ENCODE data around the gene MRGPRD.
A peak's percentile ranks its signal among the peaks of the same experiment; 100 is the strongest.

Gene MRGPRD

DNA sequence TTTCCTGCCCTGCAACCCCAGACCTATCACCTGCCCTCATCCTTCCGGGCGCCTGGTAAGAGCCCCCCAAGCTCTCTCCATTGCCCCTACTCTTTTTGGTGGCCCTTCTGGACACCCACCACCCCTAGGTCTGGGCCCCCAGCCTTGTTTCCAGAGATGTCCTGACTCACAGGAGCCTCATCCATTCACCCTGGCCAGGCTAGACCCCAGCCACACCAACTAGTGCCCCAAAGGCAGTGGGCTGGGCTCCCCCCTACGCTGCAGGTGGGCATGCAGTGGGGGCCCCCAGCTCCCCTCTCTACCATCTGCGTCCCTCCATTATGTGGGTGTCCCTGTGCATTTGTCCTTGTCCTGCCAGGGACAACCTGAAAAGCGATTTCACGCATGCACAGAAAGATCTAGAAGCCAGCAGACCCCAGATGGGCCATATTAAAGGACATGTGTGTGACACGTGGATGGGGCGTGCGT is 30.9 kb upstream of the MRGPRD start:
- H3K9me3 ChIP-seq (ENCODE audit: control insufficient read depth, low read length), result no peaks in the 10 kb centered on the region
- no peaks in the 10 kb centered on the region for H3K36me3 ChIP-seq (ENCODE audit: control insufficient read depth, insufficient read depth, low read length)
- peak overlapping the region; percentile 65 for H3K9ac ChIP-seq (ENCODE audit: low read length)
- no peak overlapping the region for H3K4me3 ChIP-seq (ENCODE audit: low read length)
- H3K27me3 ChIP-seq (ENCODE audit: control insufficient read depth, insufficient read depth, low read length), result peaks cover 28% of the 10 kb centered on the region
- peaks cover 52% of the 10 kb centered on the region for H3K4me1 ChIP-seq (ENCODE audit: control insufficient read depth, insufficient read depth, low read length)

GRCh38 chr11:69010964-69011623 is 30.3 kb upstream of the MRGPRD start:
- H3K9ac ChIP-seq (ENCODE audit: low read length), result peak overlapping the region; percentile 78
- no peaks in the 10 kb centered on the region for H3K36me3 ChIP-seq (ENCODE audit: control insufficient read depth, insufficient read depth, low read length)
- H3K4me3 ChIP-seq (ENCODE audit: low read length), result peak overlapping the region; percentile 36
- peaks cover 28% of the 10 kb centered on the region for H3K27me3 ChIP-seq (ENCODE audit: control insufficient read depth, insufficient read depth, low read length)
- peaks cover 52% of the 10 kb centered on the region for H3K4me1 ChIP-seq (ENCODE audit: control insufficient read depth, insufficient read depth, low read length)
- no peaks in the 10 kb centered on the region for H3K9me3 ChIP-seq (ENCODE audit: control insufficient read depth, low read length)

DNA sequence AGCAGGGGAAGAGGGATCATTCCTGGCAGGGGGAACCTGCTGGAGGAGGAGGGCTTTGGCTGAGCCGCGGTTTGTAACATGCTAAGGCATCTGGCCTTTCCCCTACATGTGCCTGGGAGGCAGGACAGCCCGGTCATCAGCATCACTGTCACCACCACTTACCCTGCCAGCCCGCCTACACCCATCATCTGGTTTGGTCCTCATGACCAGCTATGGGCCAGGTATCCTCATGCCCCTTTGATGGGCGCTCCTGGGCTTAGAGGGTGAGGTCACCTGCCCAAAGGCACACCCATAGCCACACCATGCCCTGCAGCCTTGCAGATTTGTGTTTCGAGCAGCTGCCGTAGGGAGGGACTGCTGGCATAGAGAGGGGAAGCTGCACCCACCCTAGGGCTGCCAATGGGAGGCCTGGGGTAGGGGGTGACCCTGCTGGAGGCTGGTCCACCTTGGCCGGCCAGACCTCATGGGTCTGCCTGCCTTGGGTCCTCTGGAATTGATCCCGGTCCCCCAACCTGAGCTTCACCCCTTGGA is 29.6 kb upstream of the MRGPRD start:
- H3K36me3 ChIP-seq (ENCODE audit: control insufficient read depth, insufficient read depth, low read length), result no peaks in the 10 kb centered on the region
- H3K4me1 ChIP-seq (ENCODE audit: control insufficient read depth, insufficient read depth, low read length), result peaks cover 52% of the 10 kb centered on the region
- peak overlapping the region; percentile 78 for H3K9ac ChIP-seq (ENCODE audit: low read length)
- H3K27me3 ChIP-seq (ENCODE audit: control insufficient read depth, insufficient read depth, low read length), result peaks cover 28% of the 10 kb centered on the region
- no peaks in the 10 kb centered on the region for H3K9me3 ChIP-seq (ENCODE audit: control insufficient read depth, low read length)
- H3K4me3 ChIP-seq (ENCODE audit: low read length), result peak overlapping the region; percentile 36

DNA sequence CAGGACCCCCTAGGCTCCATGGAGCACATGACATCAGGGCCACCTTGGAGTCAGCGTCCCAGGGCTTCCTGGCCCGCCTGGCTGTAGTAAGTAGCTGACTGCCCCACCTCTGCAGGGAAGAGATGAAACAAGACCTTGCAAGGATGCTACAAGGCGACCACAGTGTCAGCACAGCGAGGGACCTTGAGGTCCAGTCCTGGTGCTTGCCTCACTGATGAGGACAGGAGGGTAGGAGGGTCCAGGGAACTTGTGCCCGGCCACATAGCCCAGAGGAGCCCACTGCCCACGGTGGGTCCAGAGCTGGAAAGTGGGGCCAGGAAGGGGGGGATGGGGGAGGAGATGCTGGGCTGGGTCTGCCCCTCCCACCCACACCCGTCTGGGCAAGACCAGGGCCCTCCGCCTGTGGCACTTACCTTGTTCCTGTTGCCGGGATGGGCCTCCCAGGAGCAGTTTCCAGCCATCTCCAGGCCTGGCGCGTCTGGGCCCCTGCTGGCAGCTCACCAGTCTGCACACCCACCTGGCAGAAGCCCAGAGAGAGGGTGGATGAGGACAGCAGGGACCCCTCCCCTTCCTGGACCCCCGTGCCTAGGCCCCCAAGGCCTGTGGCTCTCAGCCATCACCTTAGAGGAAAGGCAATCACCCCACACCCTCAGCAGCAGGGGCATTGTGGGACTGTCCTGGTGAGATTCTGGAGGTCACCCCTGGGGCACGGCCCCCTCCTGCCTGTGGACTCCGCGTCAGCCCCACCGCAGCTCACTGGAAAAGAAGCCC is 28.8 kb upstream of the MRGPRD start:
- H3K9ac ChIP-seq (ENCODE audit: low read length), result peak overlapping the region; percentile 78
- peaks cover 28% of the 10 kb centered on the region for H3K27me3 ChIP-seq (ENCODE audit: control insufficient read depth, insufficient read depth, low read length)
- peaks cover 52% of the 10 kb centered on the region for H3K4me1 ChIP-seq (ENCODE audit: control insufficient read depth, insufficient read depth, low read length)
- no peaks in the 10 kb centered on the region for H3K36me3 ChIP-seq (ENCODE audit: control insufficient read depth, insufficient read depth, low read length)
- no peaks in the 10 kb centered on the region for H3K9me3 ChIP-seq (ENCODE audit: control insufficient read depth, low read length)
- no peak overlapping the region for H3K4me3 ChIP-seq (ENCODE audit: low read length)

DNA sequence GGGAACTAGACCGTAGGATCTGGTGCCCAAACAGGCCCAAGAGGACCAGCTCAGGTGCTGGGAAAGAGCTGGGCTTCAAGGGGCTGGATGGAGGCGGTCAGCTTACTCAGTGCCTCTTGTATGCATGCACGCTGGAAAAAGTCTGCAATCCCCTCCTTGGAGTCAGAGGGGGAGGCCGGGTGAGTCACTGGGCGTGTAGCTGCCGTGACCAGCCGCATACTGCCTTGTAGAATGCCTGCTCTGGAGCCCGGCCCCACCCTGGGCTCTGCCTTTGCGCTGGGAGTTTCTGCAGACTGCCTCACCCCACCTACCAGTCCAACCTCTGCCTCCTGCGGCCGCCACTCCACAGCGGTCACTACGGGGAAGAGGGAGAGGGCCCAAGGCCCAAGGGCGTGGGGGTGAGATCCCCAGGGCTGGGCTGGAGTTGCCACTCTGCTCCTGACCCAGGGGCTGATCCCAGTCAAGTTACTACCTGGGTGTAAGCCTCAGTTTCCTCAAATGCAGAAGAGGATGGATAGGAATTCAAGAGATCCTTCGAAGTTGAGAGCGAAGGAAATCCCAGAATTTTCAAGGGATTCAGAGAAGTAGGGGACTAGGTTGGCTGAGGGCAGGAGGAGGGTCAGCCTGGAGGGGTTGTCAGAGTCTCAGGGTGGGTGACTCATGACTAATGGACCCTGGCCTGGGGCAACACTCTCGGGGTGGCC is 28.1 kb upstream of the MRGPRD start:
- H3K4me1 ChIP-seq (ENCODE audit: control insufficient read depth, insufficient read depth, low read length), result peaks cover 52% of the 10 kb centered on the region
- peak overlapping the region; percentile 36 for H3K9ac ChIP-seq (ENCODE audit: low read length)
- H3K27me3 ChIP-seq (ENCODE audit: control insufficient read depth, insufficient read depth, low read length), result peaks cover 21% of the 10 kb centered on the region
- peak overlapping the region; percentile 4 for H3K4me3 ChIP-seq (ENCODE audit: low read length)
- H3K9me3 ChIP-seq (ENCODE audit: control insufficient read depth, low read length), result no peaks in the 10 kb centered on the region
- no peaks in the 10 kb centered on the region for H3K36me3 ChIP-seq (ENCODE audit: control insufficient read depth, insufficient read depth, low read length)

DNA sequence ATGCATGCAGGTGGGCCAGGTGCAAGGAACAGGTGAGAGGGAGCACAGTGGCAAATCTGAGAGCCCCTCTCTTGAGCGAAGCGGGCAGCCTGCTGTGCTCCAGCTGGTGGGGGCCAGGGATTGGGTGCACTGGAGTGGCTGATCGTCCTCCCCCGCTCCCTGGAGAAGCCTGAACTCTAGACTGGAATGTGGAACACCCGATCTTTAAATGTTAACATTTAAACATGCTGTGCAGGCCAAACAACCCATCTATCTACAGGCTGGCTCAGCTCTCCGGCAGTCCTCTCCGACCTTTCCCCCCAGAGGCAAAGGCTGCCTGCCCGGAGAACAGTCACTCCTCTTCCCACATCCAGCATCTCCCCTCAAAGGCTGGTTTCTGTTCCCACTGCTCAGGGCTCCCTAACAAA is 27.2 kb upstream of the MRGPRD start:
- Histone ChIP-seq H3K4me1 (ENCODE audit: control insufficient read depth, insufficient read depth, low read length) (peaks cover 46% of the 10 kb centered on the region), H3K9ac (ENCODE audit: low read length) (peak overlapping the region; percentile 36)

DNA sequence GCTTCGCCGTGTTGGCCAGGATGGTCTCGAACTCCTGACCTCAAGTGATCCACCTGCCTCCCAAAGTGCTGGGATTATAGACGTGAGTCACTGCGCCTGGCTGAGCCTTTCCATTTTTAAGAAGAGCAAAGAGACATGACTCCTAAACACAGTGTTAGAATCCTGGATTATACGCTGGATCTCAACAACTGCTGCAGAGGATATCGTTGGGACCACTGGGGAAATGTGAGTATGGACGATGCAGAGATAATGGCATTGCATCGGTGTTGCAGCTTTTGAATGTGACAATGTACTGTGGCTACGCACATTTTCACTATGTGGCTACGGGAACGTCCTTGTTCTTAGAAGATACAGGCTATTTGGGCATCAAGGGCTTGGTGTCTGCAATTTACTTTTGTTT is 26.0 kb upstream of the MRGPRD start:
- Histone ChIP-seq H3K36me3 (ENCODE audit: control insufficient read depth, insufficient read depth, low read length) (no peaks in the 10 kb centered on the region), H3K9me3 (ENCODE audit: control insufficient read depth, low read length) (no peaks in the 10 kb centered on the region), H3K9ac (ENCODE audit: low read length) (no peak overlapping the region), H3K27me3 (ENCODE audit: control insufficient read depth, insufficient read depth, low read length) (peaks cover under 1% of the 10 kb centered on the region), H3K4me3 (ENCODE audit: low read length) (no peak overlapping the region), H3K4me1 (ENCODE audit: control insufficient read depth, insufficient read depth, low read length) (peaks cover 46% of the 10 kb centered on the region)

More for the DNA sequence above, 27.2 kb upstream of the MRGPRD start:
- Histone ChIP-seq H3K36me3 (ENCODE audit: control insufficient read depth, insufficient read depth, low read length) (no peaks in the 10 kb centered on the region), H3K9me3 (ENCODE audit: control insufficient read depth, low read length) (no peaks in the 10 kb centered on the region), H3K4me3 (ENCODE audit: low read length) (no peak overlapping the region), H3K27me3 (ENCODE audit: control insufficient read depth, insufficient read depth, low read length) (peaks cover 12% of the 10 kb centered on the region)

DNA sequence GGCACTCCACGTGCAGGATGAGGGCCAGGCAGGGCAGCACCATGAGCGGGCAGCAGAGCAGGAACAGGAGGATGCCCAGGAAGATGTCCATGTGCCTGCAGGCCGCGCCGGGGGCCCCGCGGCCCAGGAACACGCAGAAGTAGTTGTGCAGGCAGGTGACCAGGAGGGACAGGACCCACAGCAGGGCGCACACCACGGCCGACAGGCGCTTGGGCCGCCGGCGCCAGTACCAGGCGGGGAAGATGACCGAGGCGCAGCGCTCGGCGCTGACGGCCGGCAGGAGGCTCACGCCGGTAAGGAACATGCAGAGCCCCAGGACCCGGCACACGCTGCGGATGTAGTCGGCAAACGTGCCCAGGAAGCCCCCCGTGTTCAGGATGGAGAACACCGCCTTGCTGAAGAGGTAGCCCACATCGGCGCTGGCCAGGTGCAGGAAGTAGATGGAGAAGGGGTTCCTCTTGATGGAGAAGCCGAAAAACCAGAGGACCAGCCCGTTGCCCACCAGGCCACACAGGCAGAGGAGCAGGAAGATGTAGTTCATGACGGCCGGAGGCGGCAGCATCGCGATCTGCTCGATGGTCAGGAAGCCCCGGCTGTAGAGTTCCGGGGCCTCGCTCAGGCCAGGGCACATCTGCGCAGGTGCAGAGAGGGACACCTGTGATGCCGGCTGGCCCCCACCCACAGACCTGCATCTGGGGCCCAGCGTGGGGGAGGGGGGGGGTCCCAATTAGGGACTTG is 25.0 kb upstream of the MRGPRD start:
- Histone ChIP-seq H3K4me3 (ENCODE audit: low read length) (no peak overlapping the region), H3K27me3 (ENCODE audit: control insufficient read depth, insufficient read depth, low read length) (no peaks in the 10 kb centered on the region), H3K4me1 (ENCODE audit: control insufficient read depth, insufficient read depth, low read length) (peaks cover 38% of the 10 kb centered on the region), H3K9ac (ENCODE audit: low read length) (no peak overlapping the region), H3K9me3 (ENCODE audit: control insufficient read depth, low read length) (no peaks in the 10 kb centered on the region), H3K36me3 (ENCODE audit: control insufficient read depth, insufficient read depth, low read length) (no peaks in the 10 kb centered on the region)

- Histone ChIP-seq H3K9me3 (ENCODE audit: control insufficient read depth, low read length) (no peaks in the 10 kb centered on the region), H3K27me3 (ENCODE audit: control insufficient read depth, insufficient read depth, low read length) (no peaks in the 10 kb centered on the region), H3K4me1 (ENCODE audit: control insufficient read depth, insufficient read depth, low read length) (peaks cover 36% of the 10 kb centered on the region), H3K4me3 (ENCODE audit: low read length) (no peak overlapping the region), H3K36me3 (ENCODE audit: control insufficient read depth, insufficient read depth, low read length) (no peaks in the 10 kb centered on the region), H3K9ac (ENCODE audit: low read length) (no peak overlapping the region)
These were observed 24.4 kb upstream of the MRGPRD start for GRCh38 chr11:69005183-69005630.

DNA sequence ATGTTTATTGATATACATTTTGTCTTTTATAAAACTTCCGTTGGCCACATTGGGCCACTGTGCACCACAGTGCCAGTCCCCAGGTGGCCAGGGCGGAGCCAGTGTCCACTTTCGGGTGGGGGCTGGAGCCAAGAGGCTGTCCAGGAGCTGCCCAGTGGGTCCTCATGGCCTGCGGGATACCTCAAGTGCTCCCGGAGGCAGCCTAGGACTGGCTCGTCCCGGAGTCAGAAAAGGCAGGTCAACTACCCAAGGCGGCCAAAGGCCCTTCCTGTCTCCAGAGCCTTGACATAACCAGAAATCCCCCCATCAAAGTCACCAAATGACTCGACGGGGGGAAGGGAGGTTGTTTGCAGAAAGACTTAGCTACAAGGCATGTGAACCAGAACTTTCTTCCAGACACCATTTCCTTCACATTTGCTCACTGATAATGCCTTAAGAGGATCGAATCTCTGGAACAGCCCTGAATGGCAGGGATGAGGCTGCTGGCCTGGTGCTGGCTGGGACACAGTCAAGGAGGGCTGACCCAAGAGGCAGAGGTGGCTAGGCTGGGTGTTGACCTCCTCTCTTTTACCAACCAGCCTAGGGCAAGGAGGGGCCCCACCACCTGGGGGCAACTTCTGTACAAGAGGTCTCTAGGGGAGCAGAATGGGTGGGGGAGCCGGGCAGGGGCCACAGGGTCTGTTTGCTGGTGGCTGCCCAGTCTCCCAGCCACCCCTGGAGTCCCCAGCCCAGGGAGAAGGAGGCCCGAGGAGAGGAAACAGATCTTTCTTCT is 23.8 kb upstream of the MRGPRD start:
- Histone ChIP-seq H3K4me3 (ENCODE audit: low read length) (no peak overlapping the region), H3K36me3 (ENCODE audit: control insufficient read depth, insufficient read depth, low read length) (no peaks in the 10 kb centered on the region), H3K27me3 (ENCODE audit: control insufficient read depth, insufficient read depth, low read length) (no peaks in the 10 kb centered on the region), H3K9ac (ENCODE audit: low read length) (no peak overlapping the region), H3K4me1 (ENCODE audit: control insufficient read depth, insufficient read depth, low read length) (peaks cover 30% of the 10 kb centered on the region), H3K9me3 (ENCODE audit: control insufficient read depth, low read length) (no peaks in the 10 kb centered on the region)

DNA sequence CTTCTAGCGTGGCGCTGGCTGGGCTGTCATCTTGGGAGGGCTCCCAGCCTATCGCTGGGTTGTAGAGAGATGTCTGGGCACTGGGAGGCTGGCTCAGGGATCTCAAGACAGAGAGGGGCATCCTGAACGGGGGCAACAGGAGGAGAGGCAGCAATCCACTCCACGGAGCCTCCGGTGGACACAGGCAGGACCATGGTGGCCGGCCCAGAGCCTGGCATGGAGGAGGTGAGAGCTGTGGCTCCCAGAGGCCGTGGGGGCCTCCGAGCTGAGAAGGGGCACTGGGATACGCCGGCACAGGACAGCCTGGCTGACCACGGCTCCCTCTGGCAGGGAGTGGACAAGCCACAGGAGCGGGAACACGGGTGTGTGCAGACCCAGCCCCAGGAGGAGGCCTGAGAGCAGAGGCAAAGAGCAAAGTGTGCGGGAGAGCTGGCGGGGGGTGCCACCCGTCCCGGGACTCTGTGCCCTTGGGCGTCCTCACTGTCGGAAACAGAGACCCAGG is 23.1 kb upstream of the MRGPRD start:
- no peaks in the 10 kb centered on the region for H3K36me3 ChIP-seq (ENCODE audit: control insufficient read depth, insufficient read depth, low read length)
- no peak overlapping the region for H3K9ac ChIP-seq (ENCODE audit: low read length)
- peaks cover 23% of the 10 kb centered on the region for H3K4me1 ChIP-seq (ENCODE audit: control insufficient read depth, insufficient read depth, low read length)
- H3K4me3 ChIP-seq (ENCODE audit: low read length), result no peak overlapping the region
- no peaks in the 10 kb centered on the region for H3K9me3 ChIP-seq (ENCODE audit: control insufficient read depth, low read length)
- no peaks in the 10 kb centered on the region for H3K27me3 ChIP-seq (ENCODE audit: control insufficient read depth, insufficient read depth, low read length)
